ENCODE data around the gene DNAH10.

Gene DNAH10

DNA sequence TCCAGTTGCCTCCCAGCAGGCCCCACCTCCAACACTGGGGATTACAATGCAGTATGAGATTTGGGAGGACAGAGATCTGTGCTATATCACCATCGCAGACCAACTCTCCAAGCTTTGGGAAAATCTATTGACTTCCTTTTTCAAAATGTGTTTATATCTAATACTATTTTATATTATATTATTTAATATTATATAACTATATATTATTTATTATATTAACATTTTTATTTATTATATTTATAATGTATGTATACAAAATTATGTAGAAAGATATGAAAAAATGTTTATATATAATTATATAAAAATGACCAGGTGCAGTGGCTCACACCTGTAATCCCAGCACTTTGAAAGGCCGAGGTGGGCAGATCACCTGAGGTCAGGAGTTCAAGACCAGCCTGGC lies 36.4 kb downstream of the DNAH10 start:
- no peak for DNase-seq (ENCODE audit: low read depth)

DNA sequence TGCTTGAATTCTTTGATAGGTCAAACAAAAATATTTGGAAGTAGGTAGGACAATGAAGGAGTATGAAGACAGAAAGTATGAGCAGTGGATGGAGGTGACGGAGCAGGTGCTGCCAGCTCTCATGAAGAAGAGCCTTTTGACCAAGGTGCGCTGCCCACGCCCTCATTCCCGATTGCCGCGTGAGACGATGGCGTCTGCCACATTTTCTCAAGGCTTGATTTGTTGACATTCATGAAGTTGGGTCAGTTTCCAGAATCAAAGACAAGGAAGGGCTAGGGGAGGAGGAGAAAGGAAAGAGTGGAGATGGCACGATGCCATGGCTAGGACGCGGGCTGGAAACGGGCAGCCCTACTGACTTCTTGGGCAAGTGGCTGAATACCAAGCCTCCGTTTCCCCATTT lies 37.1 kb downstream of the DNAH10 start:
- no peak for DNase-seq (ENCODE audit: low read depth)

DNA sequence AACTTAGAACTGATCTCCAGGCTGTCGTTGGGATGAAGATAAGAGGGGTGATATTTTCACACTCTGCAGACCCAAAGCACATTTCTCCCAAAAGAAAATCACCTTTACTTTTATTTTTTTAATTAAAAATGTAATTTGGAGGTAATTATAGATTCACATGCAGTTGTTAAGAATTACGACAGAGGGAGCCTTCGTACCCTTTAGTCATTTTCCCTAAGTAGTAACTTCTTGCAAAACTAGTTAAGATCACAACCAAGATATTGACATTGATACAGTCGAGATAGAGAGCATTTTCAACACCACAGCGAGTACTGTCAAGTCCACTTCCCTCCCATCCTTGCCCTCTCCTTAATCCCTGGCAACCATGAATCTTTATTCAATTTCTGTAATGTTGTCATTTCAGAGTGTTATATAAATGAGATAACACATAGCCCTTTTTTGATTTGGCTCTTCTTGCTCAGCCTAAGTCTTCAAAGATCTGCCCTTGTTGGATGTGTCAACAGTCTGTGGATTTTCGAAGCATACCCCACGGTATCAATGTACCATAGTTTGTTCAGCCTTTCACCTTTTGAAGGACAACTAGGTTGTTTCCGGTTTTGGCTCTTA lies 39.6 kb downstream of the DNAH10 start:
- no peak for DNase-seq (ENCODE audit: low read depth)

DNA sequence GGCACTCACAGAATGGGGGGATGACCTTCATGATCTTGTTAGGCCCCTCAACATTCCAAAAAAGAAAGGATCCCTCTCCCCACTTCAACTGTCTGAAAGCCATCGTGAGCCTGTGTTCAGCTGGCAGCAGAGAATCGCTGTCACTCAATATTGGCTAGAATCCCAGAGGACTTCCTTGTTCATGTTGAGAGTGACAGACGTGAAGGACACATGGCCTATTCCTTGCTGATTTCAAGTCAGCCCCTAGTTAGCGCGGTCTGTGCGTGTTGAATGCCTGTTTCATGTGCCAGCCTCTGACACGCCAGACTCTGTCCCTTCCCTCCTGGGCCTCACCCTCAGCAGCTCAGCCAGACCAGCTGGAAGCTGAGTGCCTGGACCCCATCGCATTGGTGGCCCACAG lies 43.1 kb downstream of the DNAH10 start:
- no peak for DNase-seq (ENCODE audit: low read depth)

DNA sequence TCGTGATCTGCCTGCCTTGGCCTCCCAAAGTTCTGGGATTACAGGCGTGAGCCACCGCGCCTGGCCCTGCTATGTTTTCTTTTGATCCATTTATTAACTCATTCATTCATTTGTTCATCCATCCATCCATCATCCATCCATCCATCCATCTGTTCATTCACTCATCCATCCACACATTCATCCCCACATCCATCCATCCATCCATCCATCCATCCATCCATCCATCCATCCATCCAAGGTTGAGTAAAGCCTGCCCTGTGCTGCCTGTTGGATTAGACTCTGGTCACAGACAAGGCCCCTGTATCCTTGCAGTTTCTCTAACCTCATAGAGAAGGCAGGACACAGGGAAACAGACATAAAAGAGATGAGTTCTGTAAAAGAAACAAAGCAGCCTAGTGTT lies 44.9 kb downstream of the DNAH10 start:
- DNase-seq (ENCODE audit: low read depth) = no peak

DNA sequence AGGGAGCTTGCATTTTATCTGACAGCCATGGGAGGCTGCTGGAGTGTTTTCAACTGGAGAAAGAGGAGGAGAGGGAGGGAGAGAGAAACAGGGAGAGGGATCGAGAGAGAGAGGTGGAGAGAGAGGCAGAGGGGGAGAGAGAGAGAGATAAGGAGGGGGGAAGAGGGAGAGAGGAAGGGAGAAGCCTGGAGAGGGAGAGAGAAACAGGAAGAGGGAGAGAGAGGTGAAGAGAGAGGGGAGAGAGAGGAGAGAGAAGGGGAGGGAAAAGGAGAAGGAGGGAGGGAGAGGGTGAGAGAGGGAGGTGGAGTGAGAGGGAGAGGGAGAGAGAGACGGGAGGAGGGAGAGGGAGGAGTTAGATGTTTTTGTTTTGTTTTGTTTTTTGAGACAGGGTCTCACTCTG lies 45.6 kb downstream of the DNAH10 start:
- no peak for DNase-seq (ENCODE audit: low read depth)

DNA sequence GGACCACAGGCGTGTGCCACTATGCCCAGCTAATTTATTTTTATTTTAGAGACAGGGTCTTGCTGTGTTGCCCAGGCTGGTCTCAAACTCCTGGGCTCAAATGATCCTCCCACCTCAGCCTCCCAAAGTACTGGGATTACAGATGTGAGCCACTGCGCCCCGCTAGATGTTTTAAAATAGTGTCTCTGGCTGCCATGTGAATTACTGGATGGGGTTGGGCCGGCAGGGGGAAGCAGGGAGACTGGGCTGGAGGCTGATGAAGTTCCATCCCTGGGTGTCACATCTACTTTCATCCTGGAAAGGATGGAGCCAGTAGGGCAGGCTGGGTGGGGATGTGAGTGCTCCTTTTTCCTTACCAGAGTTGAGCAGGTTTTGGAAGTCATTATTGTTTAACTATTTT lies 46.1 kb downstream of the DNAH10 start:
- no peak for DNase-seq (ENCODE audit: low read depth)

DNA sequence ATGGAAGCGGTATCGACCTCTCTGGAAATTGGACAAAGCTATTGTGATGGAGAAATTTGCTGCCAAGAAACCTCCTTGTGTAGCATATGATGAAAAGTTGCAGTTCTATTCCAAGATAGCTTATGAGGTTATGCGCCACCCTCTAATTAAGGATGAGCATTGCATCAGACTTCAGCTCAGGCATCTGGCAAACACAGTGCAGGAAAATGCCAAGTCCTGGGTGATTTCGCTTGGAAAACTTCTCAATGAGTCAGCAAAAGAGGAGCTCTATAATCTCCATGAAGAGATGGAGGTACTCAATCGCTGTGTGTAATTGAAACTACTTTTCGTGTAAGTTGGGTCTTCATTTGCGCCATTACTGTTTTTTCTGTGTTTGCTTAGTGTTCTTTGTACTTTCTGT lies 51.2 kb downstream of the DNAH10 start:
- no peak for DNase-seq (ENCODE audit: low read depth)

DNA sequence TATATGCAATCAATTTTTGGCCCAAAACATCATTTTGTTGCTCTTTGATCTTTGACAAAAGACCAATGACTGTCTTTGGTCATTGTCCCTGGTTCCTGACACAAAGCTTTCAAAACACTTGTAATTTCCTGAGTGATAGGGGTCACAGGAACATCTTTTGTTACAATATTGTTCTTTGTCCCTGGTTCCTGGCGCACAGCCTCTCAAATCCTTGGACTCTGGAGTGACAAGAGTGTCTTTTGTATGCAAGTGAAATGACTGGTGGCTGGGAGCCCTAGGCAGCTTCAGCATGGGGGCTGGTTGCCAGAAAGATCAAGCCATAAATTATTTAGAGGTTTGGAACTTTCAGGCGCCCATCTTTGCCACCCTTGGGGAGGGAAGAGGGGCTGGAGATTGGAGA lies 53.9 kb downstream of the DNAH10 start:
- no peak for DNase-seq (ENCODE audit: low read depth)

DNA sequence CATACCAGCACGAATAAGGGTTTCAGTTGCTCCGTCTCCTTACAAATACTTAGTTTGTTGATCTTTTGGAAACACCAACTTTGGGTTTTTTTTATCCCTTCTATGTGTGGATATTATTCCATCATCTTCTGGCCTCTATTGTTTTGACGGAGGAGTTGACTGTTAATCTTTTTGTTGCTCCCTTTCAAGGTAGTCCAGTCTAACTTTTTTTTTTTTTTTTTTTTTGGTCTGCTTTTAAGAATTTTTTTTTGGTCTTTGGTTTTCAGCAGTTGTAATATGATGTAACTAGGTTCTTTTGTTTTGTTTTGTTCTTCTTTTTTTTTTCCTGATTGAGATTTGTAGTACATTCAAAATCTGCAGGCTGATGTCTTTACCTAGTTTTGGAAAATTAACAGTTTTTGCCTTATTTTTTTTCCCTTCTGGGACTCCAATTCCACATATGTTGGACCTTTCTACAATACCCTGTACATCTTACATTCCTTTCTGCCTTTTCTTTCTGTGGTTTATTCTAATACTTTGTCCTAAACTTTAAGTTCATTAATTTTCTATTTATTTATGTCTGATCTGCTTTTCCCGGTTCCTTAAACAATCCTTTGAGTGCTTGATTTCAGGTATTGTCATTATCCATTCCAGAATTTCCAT lies 54.9 kb downstream of the DNAH10 start:
- DNase-seq (ENCODE audit: low read depth) = no peak

DNA sequence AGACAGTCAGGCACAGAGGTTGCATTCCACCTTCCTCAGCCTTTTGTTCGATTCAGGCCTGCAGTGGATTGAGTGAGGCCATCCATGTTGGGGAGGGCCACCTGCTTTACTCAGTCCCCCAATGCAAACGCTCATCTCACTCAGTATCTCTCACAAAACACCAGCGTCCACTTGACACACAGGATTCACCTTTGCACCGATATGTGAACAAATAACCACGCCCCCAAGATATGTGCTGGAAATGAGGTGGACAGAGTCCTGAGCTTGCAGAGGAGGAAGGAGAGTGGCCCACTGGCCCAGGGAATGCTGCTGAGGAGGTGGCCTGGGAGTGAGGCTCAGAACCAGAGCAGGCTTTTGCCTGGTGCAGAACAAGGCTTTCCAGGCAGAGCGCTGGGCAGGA lies 60.7 kb downstream of the DNAH10 start:
- no peak for DNase-seq (ENCODE audit: low read depth)

DNA sequence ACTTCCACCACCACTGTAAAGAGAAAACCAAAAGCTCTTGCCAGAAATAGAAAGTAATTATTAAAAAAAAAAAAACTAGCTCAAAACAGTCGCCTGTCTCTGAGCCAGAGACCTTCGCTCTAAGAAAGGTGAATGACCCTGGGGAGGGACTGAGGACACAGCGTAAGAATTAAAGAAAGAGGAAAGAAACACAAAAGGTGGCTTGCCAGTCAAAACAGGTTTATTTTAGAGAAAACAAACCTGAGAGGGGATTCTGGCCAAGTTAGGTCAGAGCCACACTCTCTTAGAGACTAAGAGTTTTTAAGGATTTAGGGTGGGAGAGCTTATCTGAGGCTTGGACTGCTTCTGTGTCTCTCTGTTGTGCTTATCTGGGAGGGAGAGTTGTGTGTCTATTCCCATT lies 66.0 kb downstream of the DNAH10 start:
- no peak for DNase-seq (ENCODE audit: low read depth)

DNA sequence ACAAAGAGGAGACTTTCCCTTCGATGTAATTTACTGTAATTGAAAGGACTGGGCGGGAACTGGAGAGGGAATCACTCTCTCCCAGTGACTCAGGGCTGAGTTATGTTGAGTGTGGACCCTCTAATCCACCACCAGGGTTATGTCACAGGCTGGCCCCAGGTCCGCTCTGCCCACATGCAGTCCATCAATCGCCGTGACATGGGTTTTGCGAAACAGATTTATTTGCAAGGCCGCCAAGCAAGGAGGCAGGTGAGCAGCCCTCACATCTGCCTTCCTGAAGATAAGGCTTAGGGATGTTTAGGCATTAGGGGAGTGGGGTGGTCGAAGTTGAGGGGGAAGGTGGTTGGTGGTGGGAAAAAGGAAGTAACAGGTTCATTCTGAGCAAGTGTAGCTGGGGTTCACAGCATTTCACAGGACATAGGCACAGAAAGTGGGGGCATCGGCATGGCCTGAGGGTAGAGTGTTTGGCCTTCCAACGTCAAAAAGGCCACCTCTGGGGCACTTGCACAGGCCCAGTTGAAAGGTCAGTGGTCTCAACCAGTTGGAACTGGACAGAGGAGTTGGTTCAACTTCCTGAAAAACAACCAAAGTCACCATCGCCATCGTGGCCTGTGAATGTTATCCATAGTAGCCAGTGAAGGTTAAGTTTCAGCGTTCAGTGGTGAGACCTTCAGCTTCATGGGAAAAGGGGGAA lies 66.9 kb downstream of the DNAH10 start:
- DNase-seq (ENCODE audit: low read depth) = no peak

DNA sequence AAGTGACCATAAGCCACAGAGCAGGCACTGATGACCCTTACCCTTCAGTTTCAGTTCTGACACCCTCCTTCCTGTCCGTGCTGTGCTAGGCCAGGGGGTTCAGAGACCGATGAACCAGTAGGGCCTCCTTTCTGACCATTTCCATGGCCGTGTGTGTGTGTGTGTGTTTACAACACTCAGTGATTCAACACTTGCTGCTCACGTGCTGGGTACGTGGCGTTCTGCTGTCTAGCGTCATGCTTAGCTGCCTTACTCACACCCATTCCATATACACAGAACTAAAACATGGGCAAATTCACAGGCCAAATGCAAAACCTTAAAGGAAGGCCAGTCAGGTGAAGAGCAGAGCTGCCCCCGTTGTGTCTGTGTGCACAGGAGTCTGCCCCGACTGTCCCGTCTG lies 67.5 kb downstream of the DNAH10 start:
- DNase-seq (ENCODE audit: low read depth) = no peak

DNA sequence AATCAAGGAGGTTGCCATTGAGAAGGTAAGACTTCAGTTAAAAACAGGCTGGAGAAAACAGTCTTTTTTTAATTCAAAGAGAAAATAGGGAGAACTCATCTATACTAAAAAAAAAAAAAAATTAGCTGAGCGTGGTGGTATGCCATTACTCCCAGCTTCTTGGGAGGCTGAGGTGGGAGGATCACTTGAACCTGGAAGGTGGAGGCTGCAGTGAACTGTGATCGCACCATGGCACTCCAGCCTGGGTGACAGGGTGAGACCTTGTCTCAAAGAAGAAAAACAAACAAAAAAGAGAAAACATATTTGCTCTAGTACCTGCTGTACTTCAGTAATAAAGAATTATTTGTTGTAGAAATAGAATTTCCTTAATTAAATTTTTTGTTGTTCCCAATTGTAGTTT lies 68.6 kb downstream of the DNAH10 start:
- DNase-seq (ENCODE audit: low read depth) = no peak

DNA sequence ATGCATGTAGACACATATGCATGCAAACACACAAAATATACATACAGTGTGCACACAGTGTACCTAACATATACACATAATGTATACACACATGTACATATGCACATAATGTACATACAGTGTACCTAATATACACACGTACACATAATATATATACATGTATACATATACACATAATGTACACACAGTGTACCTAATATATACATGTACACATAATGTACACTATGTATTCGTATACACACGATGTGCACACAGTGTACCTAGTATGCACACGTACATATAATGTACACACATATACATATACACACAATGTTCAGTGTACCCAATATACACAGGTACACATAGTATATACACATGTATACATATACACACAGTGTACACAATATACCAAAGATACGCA lies 70.0 kb downstream of the DNAH10 start:
- no peak for DNase-seq (ENCODE audit: low read depth)

DNA sequence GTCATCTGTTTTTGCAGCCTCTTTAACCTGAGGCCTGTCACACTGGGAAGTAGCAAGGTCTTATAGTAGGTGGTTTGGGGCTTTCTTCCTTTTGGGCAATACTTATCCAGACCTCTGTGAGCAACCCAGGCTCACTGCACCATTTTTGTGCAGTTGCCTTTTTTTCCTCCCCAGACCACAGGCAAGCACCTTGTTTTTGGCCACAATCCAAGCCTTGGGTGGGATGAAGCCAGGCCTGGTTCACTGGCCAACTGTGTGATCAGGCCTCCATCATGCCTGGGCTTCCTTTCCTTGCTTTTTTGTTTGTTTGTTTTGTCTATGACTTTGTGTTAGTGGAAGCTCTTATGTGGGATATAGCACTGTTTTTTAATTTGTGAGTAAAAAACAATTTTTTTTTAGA lies 71.7 kb downstream of the DNAH10 start:
- DNase-seq (ENCODE audit: low read depth) = no peak

DNA sequence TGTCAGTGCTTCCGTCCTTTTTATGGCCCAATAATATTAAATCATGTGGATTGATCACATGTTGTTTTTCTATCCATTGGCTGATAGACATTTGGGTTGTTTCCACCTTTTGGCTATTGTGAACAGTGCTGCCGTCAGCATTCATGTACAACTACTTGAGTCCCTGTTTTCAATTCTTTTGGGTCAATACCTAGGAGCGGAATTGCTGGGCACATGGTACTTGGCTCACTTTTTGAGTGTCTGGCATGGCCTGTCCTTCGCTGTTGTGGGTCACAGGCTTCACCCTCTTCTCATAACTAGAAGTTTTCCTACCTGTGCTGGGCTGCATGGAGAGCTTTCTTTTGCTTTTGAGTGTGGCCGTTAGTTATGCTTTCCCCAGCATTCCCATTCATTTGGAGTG lies 72.7 kb downstream of the DNAH10 start:
- DNase-seq (ENCODE audit: low read depth) = no peak

DNA sequence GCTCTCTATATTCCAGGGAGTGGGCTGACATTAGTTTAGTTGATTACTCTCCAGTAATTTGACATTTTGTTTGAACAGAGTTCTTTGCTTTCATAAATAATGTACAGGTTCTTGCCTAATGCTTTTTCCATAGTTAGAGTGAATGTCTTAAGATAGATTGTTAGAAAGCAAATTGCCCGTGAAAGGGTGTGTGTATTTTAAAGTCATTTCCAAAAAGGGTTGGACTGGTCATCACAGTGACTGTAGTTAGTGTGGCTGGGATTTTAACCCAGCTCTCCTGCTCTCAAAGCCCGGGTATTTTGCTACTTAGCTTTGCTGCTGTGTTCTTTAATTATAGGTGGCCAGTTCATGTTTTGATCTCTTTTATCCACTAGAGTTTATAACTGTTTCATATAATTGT lies 74.2 kb downstream of the DNAH10 start:
- DNase-seq (ENCODE audit: low read depth) = no peak

DNA sequence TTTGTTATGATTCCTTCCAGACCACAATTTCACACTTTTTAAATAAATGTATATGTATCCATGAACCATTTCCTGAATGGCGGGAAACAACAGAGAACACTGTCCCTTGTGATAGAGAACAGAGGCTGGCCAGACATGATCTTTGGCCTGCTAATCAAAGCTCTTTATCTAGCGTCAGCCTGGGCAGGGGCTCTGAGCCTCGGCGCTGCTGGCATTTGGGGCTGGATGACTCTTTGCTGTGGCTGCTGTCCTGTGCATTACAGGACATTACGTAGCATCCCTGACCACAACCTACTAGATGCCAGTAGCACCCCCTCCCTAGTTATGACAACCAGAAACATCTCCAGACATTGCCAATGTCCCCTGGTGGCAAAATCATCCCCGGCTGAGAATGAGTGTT lies 77.7 kb downstream of the DNAH10 start:
- DNase-seq (ENCODE audit: low read depth) = no peak

DNA sequence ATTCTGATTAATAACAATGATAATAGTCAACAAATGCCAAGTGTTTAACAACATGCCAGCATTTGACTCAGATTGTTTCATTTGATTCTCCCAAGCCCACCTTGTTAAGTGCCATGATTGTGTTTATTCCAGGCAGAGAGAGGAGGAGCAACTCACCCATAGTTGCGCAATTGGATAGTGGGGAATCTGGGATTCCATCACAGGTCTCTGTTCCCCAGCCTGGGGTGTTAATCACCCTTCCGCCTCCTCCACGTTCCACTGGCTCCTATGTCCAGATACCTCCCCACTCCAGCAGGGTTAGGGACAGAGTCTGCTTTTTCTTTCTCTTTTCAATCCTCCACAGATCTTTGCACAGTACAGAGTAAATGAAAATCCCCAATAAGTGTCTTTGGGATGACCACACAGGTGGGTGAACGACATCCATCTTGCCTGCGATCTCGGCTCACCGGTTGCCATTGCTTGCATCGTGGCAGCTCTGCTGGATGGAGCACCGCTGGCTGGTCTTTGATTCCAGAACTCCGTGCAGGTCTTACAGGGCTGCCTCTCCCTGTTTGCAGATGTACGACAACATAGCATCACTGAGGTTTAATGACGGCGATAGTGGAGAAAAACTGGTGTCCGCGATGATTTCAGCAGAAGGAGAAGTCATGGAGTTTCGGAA lies 78.8 kb downstream of the DNAH10 start:
- no peak for DNase-seq (ENCODE audit: low read depth)

DNA sequence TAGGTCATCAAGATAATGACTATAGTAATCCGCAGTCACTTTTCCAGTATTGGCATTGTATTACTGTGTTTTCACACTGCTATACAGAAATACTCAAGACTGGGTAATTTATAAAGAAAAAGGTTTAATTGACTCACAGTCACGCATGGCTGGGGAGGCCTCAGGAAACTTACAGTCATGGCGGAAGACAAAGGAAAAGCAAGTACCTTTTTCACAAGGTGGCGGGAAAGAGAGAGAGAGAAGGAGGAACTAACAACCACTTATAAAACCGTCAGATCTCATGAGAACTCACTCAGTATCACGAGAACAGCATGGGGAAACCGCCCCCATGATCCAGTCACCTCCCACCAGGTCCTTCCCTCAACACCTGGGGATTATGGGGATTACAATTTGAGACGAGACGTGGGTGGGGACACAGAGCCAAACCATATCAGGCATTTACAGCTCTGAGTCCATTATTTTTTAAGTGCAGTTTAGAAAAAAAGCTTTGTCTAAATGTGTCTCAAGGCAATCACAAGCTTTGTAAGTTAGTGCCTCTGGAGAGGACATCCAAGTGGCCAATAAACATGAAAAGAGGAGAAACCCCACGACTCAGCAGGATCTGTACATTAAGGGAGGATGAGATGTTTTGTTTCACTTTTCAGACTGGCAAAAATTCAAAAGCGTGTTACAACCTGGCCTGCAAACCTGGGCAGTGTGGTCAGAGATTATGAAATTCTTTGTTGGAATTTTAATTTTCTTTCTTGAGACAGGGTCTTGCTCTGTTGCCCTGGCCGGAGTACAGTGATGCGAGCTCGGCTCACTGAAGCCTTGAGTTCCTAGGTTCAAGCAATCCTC lies 82.0 kb downstream of the DNAH10 start:
- no peak for DNase-seq (ENCODE audit: low read depth)
